H1 (cell line): ENCODE data around the gene PRDM10. TPM values are rescaled to one million over a fixed set of nuclear protein-coding genes. Genes with fewer than 3 reads are reported as not detected.
A peak's percentile ranks its signal among the peaks of the same experiment; 100 is the strongest.

ENCODE experiments used
- CTCF ChIA-PET: fragments of 300-600 bp; sonication (Branson Sonifier 250); formaldehyde crosslinking; loops from one replicate; lab custom pipeline; 2021; ENCODE audit not compliant: partially characterized antibody; lab: Charles Lee
- POLR2A ChIA-PET: fragments of 300-600 bp; sonication (Branson Sonifier 250); formaldehyde crosslinking; loops from one replicate; lab custom pipeline; 2021; ENCODE audit warnings: inconsistent platforms; ENCODE audit not compliant: partially characterized antibody; lab: Charles Lee
- DNase-seq, 2 experiments: peaks; one replicate each; pipeline versions ENCODE4 v3.0.0 to v3.0.0-alpha.2; 2010 to 2022; ENCODE audit warnings: low spot score in 2 of 2, low read depth in 1 of 2, mixed read lengths in 1 of 2
- FAIRE-seq: peaks from 2 replicates; lab custom pipeline; 2011; peaks lifted over from hg19 to GRCh38; lab: Jason Lieb, UNC
- H2AFZ ChIP-seq: 2 replicates; pipeline ENCODE4 v1.8.1; 2012; ENCODE audit warnings: low read length, inconsistent platforms
- H2AK5ac ChIP-seq: 2 replicates; pipeline ENCODE4 v1.6.1; 2013; ENCODE audit warnings: low read depth, low read length
- H2BK120ac ChIP-seq: replicated peaks from 2 replicates; pipeline ENCODE3; 2013; ENCODE audit warnings: low read depth, low read length, inconsistent platforms
- H2BK12ac ChIP-seq: 2 replicates; pipeline ENCODE4 v1.6.1; 2013; ENCODE audit warnings: low read depth, low read length
- H2BK15ac ChIP-seq: 2 replicates; pipeline ENCODE4 v1.6.1; 2013; ENCODE audit warnings: low read length
- H2BK20ac ChIP-seq: 2 replicates; pipeline ENCODE4 v1.6.1; 2013; ENCODE audit warnings: low read length
- H2BK5ac ChIP-seq: 2 replicates; pipeline ENCODE4 v1.6.1; 2013; ENCODE audit warnings: low read depth, low read length
- H3K14ac ChIP-seq: 2 replicates; pipeline ENCODE4 v1.6.1; 2013; ENCODE audit warnings: inconsistent platforms; ENCODE audit not compliant: insufficient read length
- H3K18ac ChIP-seq: 2 replicates; pipeline ENCODE4 v1.6.1; 2013; ENCODE audit warnings: low read length; ENCODE audit errors: extremely low read depth
- H3K23ac ChIP-seq: 2 replicates; pipeline ENCODE4 v1.6.1; 2013; ENCODE audit warnings: inconsistent platforms; ENCODE audit not compliant: insufficient read length
- H3K23me2 ChIP-seq: 2 replicates; pipeline ENCODE4 v1.6.1; 2013; ENCODE audit warnings: low read depth, low read length
- H3K27ac ChIP-seq: 2 replicates; pipeline ENCODE4 v1.6.1; 2011; ENCODE audit warnings: low read depth, low read length, inconsistent platforms
- H3K27me3 ChIP-seq, 4 experiments: replicated peaks in 1 of 4; 1 replicate in 1 of 4; 2 replicates in 3 of 4; pipeline versions ENCODE4 v1.6.1 to v1.8.1; 2011 to 2013; ENCODE audit warnings: low read length in 3 of 4, mild to moderate bottlenecking in 3 of 4, inconsistent platforms in 2 of 4, mixed read lengths in 2 of 4, moderate library complexity in 1 of 4; ENCODE audit not compliant: control insufficient read depth in 3 of 4, insufficient read depth in 3 of 4; ENCODE audit errors: extremely low read depth in 1 of 4
- H3K36me3 ChIP-seq, 4 experiments: 2 replicates each; pipeline versions ENCODE4 v1.6.1 to v1.8.1; 2011 to 2013; ENCODE audit warnings: mild to moderate bottlenecking in 4 of 4, low read length in 3 of 4, moderate library complexity in 2 of 4, control low read depth in 1 of 4, inconsistent platforms in 1 of 4; ENCODE audit not compliant: insufficient read depth in 4 of 4, control insufficient read depth in 2 of 4
- H3K4ac ChIP-seq: replicated peaks from 2 replicates; pipeline ENCODE3; 2013; ENCODE audit warnings: low read length, low read depth, mixed read lengths, inconsistent platforms; ENCODE audit not compliant: insufficient read length
- H3K4me1 ChIP-seq, 4 experiments: replicated peaks in 1 of 4; 1 replicate in 1 of 4; 2 replicates in 3 of 4; pipeline versions ENCODE4 v1.6.1 to v1.8.1; 2011 to 2013; ENCODE audit warnings: low read length in 3 of 4, inconsistent platforms in 2 of 4, mixed read lengths in 1 of 4; ENCODE audit not compliant: insufficient read depth in 4 of 4, control insufficient read depth in 3 of 4
- H3K4me2 ChIP-seq, 2 experiments: 2 replicates each; pipeline versions ENCODE4 v1.6.1 to v1.8.1; 2011 to 2013; ENCODE audit warnings: low read depth in 2 of 2, low read length in 2 of 2, control low read depth in 1 of 2, inconsistent platforms in 1 of 2, mild to moderate bottlenecking in 1 of 2; ENCODE audit not compliant: insufficient read depth in 1 of 2
- H3K4me3 ChIP-seq, 4 experiments: fragments of 200-600, 300-600 bp in 1 of 4; sonication (generic), shearing (Covaris generic), sonication (Bioruptor Twin) in 1 of 4; 2 replicates each; pipeline versions ENCODE4 v1.5.1 to v1.8.1; 2011 to 2016; ENCODE audit warnings: low read length in 4 of 4, low read depth in 3 of 4, control low read depth in 2 of 4, inconsistent platforms in 2 of 4, mild to moderate bottlenecking in 2 of 4, mixed read lengths in 1 of 4, moderate library complexity in 1 of 4; ENCODE audit not compliant: insufficient read depth in 2 of 4; ENCODE audit errors: extremely low read depth in 1 of 4
- H3K56ac ChIP-seq: replicated peaks from 2 replicates; pipeline ENCODE3; 2013; ENCODE audit warnings: low read depth, mild to moderate bottlenecking, mixed read lengths, low read length, inconsistent platforms; ENCODE audit not compliant: insufficient read length
- H3K79me1 ChIP-seq: 2 replicates; pipeline ENCODE4 v1.6.1; 2013; ENCODE audit warnings: low read depth, low read length, control low read depth
- H3K79me2 ChIP-seq, 2 experiments: 2 replicates each; pipeline versions ENCODE4 v1.6.1 to v1.8.1; 2012 to 2013; ENCODE audit warnings: low read length in 2 of 2, mild to moderate bottlenecking in 2 of 2, inconsistent platforms in 1 of 2; ENCODE audit not compliant: insufficient read depth in 2 of 2, control insufficient read depth in 1 of 2
- H3K9ac ChIP-seq, 4 experiments: replicated peaks in 1 of 4; 1 replicate in 1 of 4; 2 replicates in 3 of 4; pipeline versions ENCODE4 v1.6.1 to v1.8.1; 2011 to 2013; ENCODE audit warnings: low read depth in 3 of 4, low read length in 3 of 4, control low read depth in 2 of 4, mild to moderate bottlenecking in 2 of 4, moderate library complexity in 2 of 4, inconsistent platforms in 1 of 4; ENCODE audit errors: extremely low read depth in 1 of 4
- H3K9me3 ChIP-seq, 2 experiments: 2 replicates each; pipeline versions ENCODE4 v1.6.1 to v1.8.1; 2012 to 2013; ENCODE audit warnings: mild to moderate bottlenecking in 2 of 2, moderate library complexity in 2 of 2, control low read depth in 1 of 2, inconsistent platforms in 1 of 2, low read depth in 1 of 2, low read length in 1 of 2, mixed read lengths in 1 of 2; ENCODE audit not compliant: insufficient read depth in 2 of 2
- H4K20me1 ChIP-seq, 2 experiments: replicated peaks in 1 of 2; 2 replicates each; pipeline versions ENCODE3 to v1.8.1; 2011 to 2013; ENCODE audit warnings: inconsistent platforms in 2 of 2, low read length in 2 of 2, mild to moderate bottlenecking in 1 of 2; ENCODE audit not compliant: insufficient read depth in 2 of 2, control insufficient read depth in 1 of 2
- H4K5ac ChIP-seq: 2 replicates; pipeline ENCODE4 v1.6.1; 2013; ENCODE audit warnings: low read length, low read depth, mixed read lengths, inconsistent platforms; ENCODE audit not compliant: insufficient read length
- H4K8ac ChIP-seq: 2 replicates; pipeline ENCODE4 v1.8.0; 2013; ENCODE audit warnings: mild to moderate bottlenecking, moderate library complexity, low read length, inconsistent platforms; ENCODE audit not compliant: insufficient read depth; ENCODE audit errors: extremely low read depth
- H4K91ac ChIP-seq: replicated peaks from 2 replicates; pipeline ENCODE3; 2013; ENCODE audit warnings: low read length, mixed read lengths, inconsistent platforms; ENCODE audit not compliant: insufficient read length
- NRF1 ChIP-seq: IDR thresholded peaks from 2 replicates; pipeline ENCODE4 v1.6.1; 2011; ENCODE audit warnings: mild to moderate bottlenecking, low read depth, low read length, improper control_type of control experiment
- POLR2AphosphoS5 ChIP-seq: IDR thresholded peaks from 2 replicates; pipeline ENCODE4 v1.6.1; 2011; ENCODE audit warnings: low read depth, low read length
- RAD21 ChIP-seq, 2 experiments: IDR thresholded peaks in 1 of 2; conservative IDR thresholded peaks in 1 of 2; 2 replicates each; pipeline ENCODE4 v1.6.1; 2011; ENCODE audit warnings: low read depth in 2 of 2, low read length in 2 of 2, improper control_type of control experiment in 1 of 2, inconsistent platforms in 1 of 2, mild to moderate bottlenecking in 1 of 2, moderate library complexity in 1 of 2
- SP4 ChIP-seq: IDR thresholded peaks from 2 replicates; pipeline ENCODE4 v1.6.1; 2012; ENCODE audit warnings: low read length, inconsistent platforms
- TCF12 ChIP-seq: IDR thresholded peaks from 2 replicates; pipeline ENCODE4 v1.6.1; 2011; ENCODE audit warnings: low read depth, mild to moderate bottlenecking, low read length
- TEAD4 ChIP-seq: IDR thresholded peaks from 2 replicates; pipeline ENCODE4 v1.6.1; 2012; ENCODE audit warnings: low read depth, low read length, inconsistent platforms, mixed read lengths
- WGBS, 2 experiments: shearing (Covaris generic) in 1 of 2; methylation state at CpG; one replicate each; pipeline versions ENCODE4 v1.1.6 to v1.1.7; 2013 to 2015; ENCODE audit warnings: low lambda C conversion rate in 2 of 2, mixed read lengths in 2 of 2, inconsistent platforms in 1 of 2, low coverage in 1 of 2, missing lambda C conversion rate in 1 of 2; ENCODE audit not compliant: insufficient replicate concordance in 2 of 2, insufficient coverage in 1 of 2, insufficient read length in 1 of 2; ENCODE audit errors: extremely low coverage in 1 of 2, missing lambda C conversion rate in 1 of 2; 5-methylcytosine and 5-hydroxymethylcytosine counted together
- polyA plus RNA-seq, 7 experiments: library from polyadenylated mRNA; depleted of rRNA in 3 of 7; stranded (reverse) in 5 of 7; unstranded in 2 of 7; fragments of >200 nt in 5 of 7; fragments of 200-250 nt in 2 of 7; gene quantifications; 1 replicate in 5 of 7; 2 replicates in 1 of 7; 4 replicates in 1 of 7; pipeline versions ENCODE4 v1.2.1 to v1.2.3, GENCODE V29; 2011 to 2013; ENCODE audit warnings: missing spikeins in 2 of 7, mixed read lengths in 2 of 7
- total RNA-seq: library from RNA; stranded (reverse); fragmentation: NEBNext Ultra II Directional; extraction: Animal tissue kit (Norgen Biotek cat#: 25700); gene quantifications from 2 replicates; pipeline ENCODE4 v1.2.1, GENCODE V29; 2021

Gene PRDM10
- total and polyA plus RNA-seq, 2 of the 8 experiments (the other 6 are each of a cell fraction or from before 2014, with no cell fraction given): 15.5 to 19.2 TPM

- no peak overlapping the region for H3K4ac ChIP-seq
- H3K14ac ChIP-seq: no peak overlapping the region
- H3K9me3 ChIP-seq: no peaks in the 10 kb centered on the region
- no peak overlapping the region for H3K56ac ChIP-seq
- no peak overlapping the region for H3K18ac ChIP-seq
- peak overlapping the region; percentile 75; the same call in 1 of the 2 replicates for H2AK5ac ChIP-seq
- peak overlapping the region; percentile 26; the same call in 1 of the 2 replicates for H2BK5ac ChIP-seq
- H4K8ac ChIP-seq: no peak overlapping the region
- no peaks in the 10 kb centered on the region for H3K79me1 ChIP-seq
- 93% methylated on average over 9 of the region's 9 CpGs; no CpG with 5 or more reads in 1 of the 2 experiments for whole genome bisulfite sequencing, 2 experiments
- peak overlapping the region; percentile 65; the same call in 1 of the 2 replicates for H2BK12ac ChIP-seq
- no peak overlapping the region for H3K27ac ChIP-seq
- ChIA-PET CTCF (interaction anchor here (0.7 to 4.0 kb wide), 4 partner anchors 8 to 198 kb away, joined by 3 to 15 read pairs (median 10); no protein-coding TSS in a partner anchor), POLR2A (interaction anchor here (0.7 to 1.6 kb wide), 2 partner anchors 8 to 38 kb away, joined by 3 to 7 read pairs; no protein-coding TSS in a partner anchor)
- FAIRE-seq: no peak
- H3K9ac ChIP-seq: no peak overlapping the region
- H3K23me2 ChIP-seq: no peaks in the 10 kb centered on the region
- no peaks in the 10 kb centered on the region for H3K27me3 ChIP-seq
- H2BK20ac ChIP-seq: no peak overlapping the region
- H3K4me2 ChIP-seq: no peak overlapping the region
- no peak overlapping the region for H4K91ac ChIP-seq
- H3K23ac ChIP-seq: no peak overlapping the region
- no peak for DNase-seq
- no peaks in the 10 kb centered on the region for H4K20me1 ChIP-seq
- peaks cover 0 to 17% (median 10%) of the 10 kb centered on the region in 4 experiments; a peak in 5 of 8 replicates for H3K36me3 ChIP-seq
- H2BK15ac ChIP-seq: no peak overlapping the region
- H3K4me3 ChIP-seq: no peak overlapping the region
- H3K79me2 ChIP-seq: no peaks in the 10 kb centered on the region
- H3K4me1 ChIP-seq: peaks cover 0 to 10% (median 6%) of the 10 kb centered on the region in 4 experiments; a peak in 6 of 7 replicates
- H2AFZ ChIP-seq: no peak overlapping the region
- peak overlapping the region; percentile 13 for H2BK120ac ChIP-seq
- no peak overlapping the region for H4K5ac ChIP-seq
- TF ChIP-seq RAD21 (IDR thresholded peaks at IDR 0.05 in 1 of 2, conservative IDR thresholded peaks at IDR 0.05 in 1 of 2; ENCODE audit: low read depth in 2 of 2, low read length in 2 of 2) (no peak), SP4 (no peak), TEAD4 (no peak), NRF1 (no peak), POLR2AphosphoS5 (no peak), TCF12 (no peak)
- TF ChIP-seq, all 59 proteins: peak for 0
Observed at GRCh38 chr11:129933891-129934290, 68.7 kb downstream of the PRDM10 start.
